Measurements from ENCODE around the gene CLSTN2. TPM values are rescaled to one million over a fixed set of nuclear protein-coding genes. Genes with fewer than 3 reads are reported as not detected.

Gene CLSTN2
- total and polyA plus RNA-seq, 2 of the 4 experiments (the other 2 are of a cell fraction) = under 0.01 to 0.07 TPM

- no peak overlapping the region for H3K27ac ChIP-seq (ENCODE audit: insufficient read depth, low read length)
- no peak overlapping the region for H2BK20ac ChIP-seq (ENCODE audit: low read depth, low read length)
- no peaks in the 10 kb centered on the region for H3K27me3 ChIP-seq (ENCODE audit: control insufficient read depth, insufficient read depth, low read length)
- H2AK9ac ChIP-seq (replicated peaks; ENCODE audit: low read depth, low read length, poor library complexity) = no peak overlapping the region
- H2BK120ac ChIP-seq (ENCODE audit: low read depth, low read length) = no peak overlapping the region
- ATAC-seq (ENCODE audit: low read depth) (no peak), DNase-seq (no peak)
- H3K4me1 ChIP-seq (ENCODE audit: control insufficient read depth, insufficient read depth, low read length) = no peaks in the 10 kb centered on the region
- ChIA-PET CTCF (no interaction called here), POLR2A (ENCODE audit: unreplicated experiment) (no interaction called here)
- H3K9me1 ChIP-seq (ENCODE audit: insufficient read depth, low read length) = no peaks in the 10 kb centered on the region
- in situ Hi-C loops (cut with MboI; ENCODE audit: low sequenced_read_pairs) (no loop called here), intact Hi-C loops (cut with micrococcal nuclease) (no loop called here), dilution Hi-C loops (cut with HindIII; ENCODE audit: low sequenced_read_pairs, unreplicated experiment) (no loop called here)
- TF ChIP-seq NFE2L2 (IDR thresholded peaks at IDR 0.05; ENCODE audit: low read depth, low read length) = no peak
- no peak for TF ChIP-seq CTCF (conservative IDR thresholded peaks at IDR 0.05; ENCODE audit: low read depth, low read length)
- TF ChIP-seq SMC3 (IDR thresholded peaks at IDR 0.05; ENCODE audit: low read depth, low read length) = no peak
- no peak for TF ChIP-seq FOS (IDR thresholded peaks at IDR 0.05; ENCODE audit: low read depth, low read length)
- no peak for TF ChIP-seq MXI1 (IDR thresholded peaks at IDR 0.05; ENCODE audit: borderline replicate concordance, low read depth, low read length)
- TF ChIP-seq BHLHE40 (IDR thresholded peaks at IDR 0.05; ENCODE audit: low read depth, low read length) = no peak
- TF ChIP-seq CHD1 (IDR thresholded peaks at IDR 0.05; ENCODE audit: low read depth, low read length) = no peak
- TF ChIP-seq POLR2A (IDR thresholded peaks at IDR 0.05; ENCODE audit: low read depth, low read length) = no peak
- no peak for TF ChIP-seq RAD21 (IDR thresholded peaks at IDR 0.05; ENCODE audit: low read length)
- no peaks in the 10 kb centered on the region for H3K36me3 ChIP-seq (ENCODE audit: control insufficient read depth, insufficient read depth, low read length)
- BruUV-seq (replicated peaks) = no TSS peak
- no peak overlapping the region for H4K8ac ChIP-seq (ENCODE audit: low read depth in 2 of 2, low read length in 2 of 2)
- no peak overlapping the region for H3K4ac ChIP-seq (ENCODE audit: low read depth, low read length)
- 80% methylated on average over 1 of the region's 9 CpGs; no CpG with 5 or more reads in 1 of the 2 experiments for WGBS, 2 experiments (ENCODE audit: extremely low coverage in 2 of 2, insufficient read length in 1 of 2)
- H2BK15ac ChIP-seq (ENCODE audit: low read depth, low read length) = no peak overlapping the region
- no peak overlapping the region for H3K18ac ChIP-seq (ENCODE audit: low read depth, low read length)
- no peak overlapping the region for H4K5ac ChIP-seq (ENCODE audit: low read depth, low read length)
- H2BK5ac ChIP-seq (ENCODE audit: low read depth, low read length, poor library complexity, severe bottlenecking) = no peak overlapping the region
- H4K20me1 ChIP-seq (ENCODE audit: insufficient read depth, low read length) = no peaks in the 10 kb centered on the region
- H3K9ac ChIP-seq (ENCODE audit: low read depth, low read length) = no peak overlapping the region
- H3K56ac ChIP-seq (ENCODE audit: extremely low read depth, insufficient read depth, low read length) = no peak overlapping the region
- no peaks in the 10 kb centered on the region for H3K9me3 ChIP-seq (ENCODE audit: control insufficient read depth, insufficient read depth, low read length)
- no peak overlapping the region for H2AK5ac ChIP-seq (ENCODE audit: low read depth, low read length)
- H3K79me1 ChIP-seq (ENCODE audit: low read depth in 1 of 2, low read length in 2 of 2) = no peaks in the 10 kb centered on the region
- H3K14ac ChIP-seq (replicated peaks; ENCODE audit: low read depth, low read length) = no peak overlapping the region
- H3K4me3 ChIP-seq (ENCODE audit: insufficient read depth, low read depth, low read length) = no peak overlapping the region
- no peak overlapping the region for H2AFZ ChIP-seq (replicated peaks; ENCODE audit: low read length, poor library complexity)
- no peak overlapping the region for H4K91ac ChIP-seq (ENCODE audit: insufficient read depth, low read depth, low read length)
- no peak overlapping the region for H3K23ac ChIP-seq (ENCODE audit: low read depth, low read length)
- H3K4me2 ChIP-seq (ENCODE audit: low read depth, low read length) = no peak overlapping the region
Observed at GRCh38 chr3:140466535-140466934, 531.5 kb downstream of the CLSTN2 start.

All from IMR-90 (cell line).